ENCODE data around the gene ITGA1. TPM values are rescaled to one million over a fixed set of nuclear protein-coding genes. Genes with fewer than 3 reads are reported as not detected.

Gene ITGA1
- polyA plus RNA-seq, 1 donor (not counting 4 experiments of a cell fraction or from before 2014, with no cell fraction given), result 1.4 TPM

- H2AFZ ChIP-seq (ENCODE audit: control insufficient read depth, low read length), result no peak overlapping the region
- H4K20me1 ChIP-seq (ENCODE audit: control insufficient read depth, extremely low read depth, insufficient read depth, low read length), result no peaks in the 10 kb centered on the region
- no peak overlapping the region for H3K27ac ChIP-seq (ENCODE audit: control insufficient read depth, insufficient read depth, low read length)
- no peaks in the 10 kb centered on the region for H3K4me1 ChIP-seq (ENCODE audit: control insufficient read depth, extremely low read depth, insufficient read depth, low read length)
- H3K27me3 ChIP-seq (ENCODE audit: control insufficient read depth, extremely low read depth, insufficient read depth, low read length), result no peaks in the 10 kb centered on the region
- DNase-seq (ENCODE audit: low read depth, low spot score) (no peak), FAIRE-seq (no peak)
- TF ChIP-seq EZH2 (IDR thresholded peaks at IDR 0.05; ENCODE audit: low read length) (no peak), CTCF (optimal IDR thresholded peaks at IDR 0.05 in 1 of 3, IDR thresholded peaks at IDR 0.05 in 1 of 3, conservative IDR thresholded peaks at IDR 0.05 in 1 of 3; ENCODE audit: extremely low read depth in 1 of 3, insufficient read depth in 2 of 3, low read length in 3 of 3) (no peak)
- no peak overlapping the region for H3K4me2 ChIP-seq (ENCODE audit: control insufficient read depth, extremely low read depth, insufficient read depth, low read depth, low read length)
- H3K9me1 ChIP-seq (ENCODE audit: control insufficient read depth, extremely low read depth, insufficient read depth, low read length), result no peaks in the 10 kb centered on the region
- H3K9ac ChIP-seq (ENCODE audit: control insufficient read depth, extremely low read depth, insufficient read depth, low read length), result no peak overlapping the region
- dilution Hi-C loops (cut with MboI; ENCODE audit: extremely low pct_ligation_motif_present, low sequenced_read_pairs), result no loop called here
- H3K36me3 ChIP-seq (ENCODE audit: control insufficient read depth in 2 of 2, extremely low read depth in 1 of 2, insufficient read depth in 2 of 2, low read length in 2 of 2), result no peaks in the 10 kb centered on the region
- no peaks in the 10 kb centered on the region for H3K79me2 ChIP-seq (ENCODE audit: control insufficient read depth, insufficient read depth, low read length)
- no peak overlapping the region for H3K4me3 ChIP-seq (ENCODE audit: control insufficient read depth in 2 of 3, extremely low read depth in 1 of 3, insufficient read depth in 2 of 3, low read depth in 1 of 3, low read length in 3 of 3)
- H3K9me3 ChIP-seq (ENCODE audit: control insufficient read depth, low read depth, low read length), result no peaks in the 10 kb centered on the region
Observed at GRCh38 chr5:52767766-52768480, 19.8 kb upstream of the ITGA1 start.

GRCh38 chr5:52769061-52769460, 18.7 kb upstream of the ITGA1 start:
- no peak overlapping the region for H3K4me2 ChIP-seq (ENCODE audit: control insufficient read depth, extremely low read depth, insufficient read depth, low read depth, low read length)
- no peak for TF ChIP-seq EZH2 (IDR thresholded peaks at IDR 0.05; ENCODE audit: low read length)
- TF ChIP-seq CTCF (optimal IDR thresholded peaks at IDR 0.05 in 1 of 3, IDR thresholded peaks at IDR 0.05 in 1 of 3, conservative IDR thresholded peaks at IDR 0.05 in 1 of 3; ENCODE audit: extremely low read depth in 1 of 3, insufficient read depth in 2 of 3, low read length in 3 of 3), result no peak
- H2AFZ ChIP-seq (ENCODE audit: control insufficient read depth, low read length), result no peak overlapping the region
- no peaks in the 10 kb centered on the region for H3K79me2 ChIP-seq (ENCODE audit: control insufficient read depth, insufficient read depth, low read length)
- no peaks in the 10 kb centered on the region for H3K9me3 ChIP-seq (ENCODE audit: control insufficient read depth, low read depth, low read length)
- no peak overlapping the region for H3K4me3 ChIP-seq (ENCODE audit: control insufficient read depth in 2 of 3, extremely low read depth in 1 of 3, insufficient read depth in 2 of 3, low read depth in 1 of 3, low read length in 3 of 3)
- H3K27me3 ChIP-seq (ENCODE audit: control insufficient read depth, extremely low read depth, insufficient read depth, low read length), result no peaks in the 10 kb centered on the region
- no peak for FAIRE-seq
- dilution Hi-C loops (cut with MboI; ENCODE audit: extremely low pct_ligation_motif_present, low sequenced_read_pairs), result no loop called here
- H3K9ac ChIP-seq (ENCODE audit: control insufficient read depth, extremely low read depth, insufficient read depth, low read length), result no peak overlapping the region
- no peaks in the 10 kb centered on the region for H3K9me1 ChIP-seq (ENCODE audit: control insufficient read depth, extremely low read depth, insufficient read depth, low read length)
- no peak for DNase-seq (ENCODE audit: low read depth, low spot score)
- H4K20me1 ChIP-seq (ENCODE audit: control insufficient read depth, extremely low read depth, insufficient read depth, low read length), result no peaks in the 10 kb centered on the region
- H3K4me1 ChIP-seq (ENCODE audit: control insufficient read depth, extremely low read depth, insufficient read depth, low read length), result no peaks in the 10 kb centered on the region
- no peak overlapping the region for H3K27ac ChIP-seq (ENCODE audit: control insufficient read depth, insufficient read depth, low read length)
- no peaks in the 10 kb centered on the region for H3K36me3 ChIP-seq (ENCODE audit: control insufficient read depth in 2 of 2, extremely low read depth in 1 of 2, insufficient read depth in 2 of 2, low read length in 2 of 2)
